Mesenchymal stem cell (in vitro differentiated cells and primary cell): ENCODE measurements around the gene HTD2. TPM values are rescaled to one million over a fixed set of nuclear protein-coding genes. Genes with fewer than 3 reads are reported as not detected.
A peak's percentile ranks its signal among the peaks of the same experiment; 100 is the strongest.

ENCODE experiments used
- DNase-seq: peaks from one replicate; pipeline ENCODE4 v3.0.0-alpha.2; 2013
- H2AFZ ChIP-seq: one replicate; pipeline ENCODE4 v1.6.1; 2013; ENCODE audit warnings: low read depth, mild to moderate bottlenecking, control low read depth, inconsistent platforms, low read length, moderate library complexity
- H2AK5ac ChIP-seq: 2 replicates; pipeline ENCODE4 v1.6.1; 2013; ENCODE audit warnings: low read length, moderate library complexity, mild to moderate bottlenecking, inconsistent platforms; ENCODE audit not compliant: severe bottlenecking
- H2BK120ac ChIP-seq: one replicate; pipeline ENCODE4 v1.6.1; 2013; ENCODE audit warnings: low read depth, mild to moderate bottlenecking, inconsistent platforms, low read length, moderate library complexity
- H2BK12ac ChIP-seq, 2 experiments: one replicate each; pipeline ENCODE4 v1.6.1; 2013; ENCODE audit warnings: inconsistent platforms in 2 of 2, low read length in 2 of 2, mild to moderate bottlenecking in 2 of 2, moderate library complexity in 2 of 2, control low read depth in 1 of 2
- H2BK15ac ChIP-seq: one replicate; pipeline ENCODE4 v1.6.1; 2013; ENCODE audit warnings: mild to moderate bottlenecking, low read depth, inconsistent platforms; ENCODE audit not compliant: poor library complexity, severe bottlenecking
- H2BK5ac ChIP-seq: 2 replicates; pipeline ENCODE4 v1.6.1; 2013; ENCODE audit warnings: low read depth, mild to moderate bottlenecking, low read length, control low read depth, inconsistent platforms; ENCODE audit not compliant: poor library complexity, severe bottlenecking
- H3K14ac ChIP-seq, 2 experiments: one replicate each; pipeline ENCODE4 v1.6.1; 2013; ENCODE audit warnings: inconsistent platforms in 2 of 2, low read length in 2 of 2, control low read depth in 1 of 2, mild to moderate bottlenecking in 1 of 2, moderate library complexity in 1 of 2
- H3K18ac ChIP-seq, 2 experiments: one replicate each; pipeline ENCODE4 v1.6.1; 2013; ENCODE audit warnings: inconsistent platforms in 2 of 2, low read length in 2 of 2, control low read depth in 1 of 2, low read depth in 1 of 2, mild to moderate bottlenecking in 1 of 2
- H3K23ac ChIP-seq, 2 experiments: one replicate each; pipeline ENCODE4 v1.6.1; 2013; ENCODE audit warnings: inconsistent platforms in 2 of 2, low read length in 2 of 2, mild to moderate bottlenecking in 2 of 2, moderate library complexity in 2 of 2, control low read depth in 1 of 2
- H3K27ac ChIP-seq: 2 replicates; pipeline ENCODE4 v1.5.1; 2013; ENCODE audit warnings: mild to moderate bottlenecking, moderate library complexity, low read length, control low read depth, inconsistent platforms; ENCODE audit not compliant: poor library complexity, severe bottlenecking
- H3K27me3 ChIP-seq, 2 experiments: 2 replicates each; pipeline versions ENCODE4 v1.6.1 to v1.7.0; 2013; ENCODE audit warnings: low read length in 2 of 2, mild to moderate bottlenecking in 2 of 2, moderate library complexity in 2 of 2, control low read depth in 1 of 2, inconsistent platforms in 1 of 2; ENCODE audit not compliant: control insufficient read depth in 1 of 2, insufficient read depth in 1 of 2
- H3K36me3 ChIP-seq, 2 experiments: 2 replicates each; pipeline versions ENCODE4 v1.6.1 to v1.7.0; 2013; ENCODE audit warnings: low read length in 2 of 2, control low read depth in 1 of 2, inconsistent platforms in 1 of 2, low read depth in 1 of 2, mild to moderate bottlenecking in 1 of 2; ENCODE audit not compliant: insufficient read depth in 2 of 2, control insufficient read depth in 1 of 2
- H3K4ac ChIP-seq, 2 experiments: one replicate each; pipeline ENCODE4 v1.6.1; 2013; ENCODE audit warnings: inconsistent platforms in 2 of 2, low read length in 2 of 2, mild to moderate bottlenecking in 2 of 2, moderate library complexity in 2 of 2, control low read depth in 1 of 2, low read depth in 1 of 2
- H3K4me1 ChIP-seq: 2 replicates; pipeline ENCODE4 v1.6.1; 2013; ENCODE audit warnings: low read depth, low read length, control low read depth; ENCODE audit not compliant: control insufficient read depth, insufficient read depth
- H3K4me2 ChIP-seq: 2 replicates; pipeline ENCODE4 v1.6.1; 2013; ENCODE audit warnings: low read length, mild to moderate bottlenecking, inconsistent platforms; ENCODE audit not compliant: poor library complexity, severe bottlenecking
- H3K4me3 ChIP-seq, 2 experiments: 2 replicates each; pipeline versions ENCODE4 v1.5.1 to v1.7.0; 2013; ENCODE audit warnings: low read length in 2 of 2, mild to moderate bottlenecking in 2 of 2, control low read depth in 1 of 2, low read depth in 1 of 2; ENCODE audit not compliant: insufficient read depth in 1 of 2
- H3K79me1 ChIP-seq: replicated peaks from 2 replicates; pipeline ENCODE4 v1.6.1; 2013; ENCODE audit warnings: mild to moderate bottlenecking, control low read depth, low read length, inconsistent platforms; ENCODE audit not compliant: poor library complexity, severe bottlenecking
- H3K9ac ChIP-seq: 2 replicates; pipeline ENCODE4 v1.7.0; 2013; ENCODE audit warnings: mild to moderate bottlenecking, low read length, moderate library complexity
- H3K9me3 ChIP-seq: 2 replicates; pipeline ENCODE4 v1.7.0; 2013; ENCODE audit warnings: mild to moderate bottlenecking, low read length; ENCODE audit not compliant: control insufficient read depth
- H4K8ac ChIP-seq: one replicate; pipeline ENCODE4 v1.6.1; 2013; ENCODE audit warnings: inconsistent platforms, mild to moderate bottlenecking, low read length, moderate library complexity
- H4K91ac ChIP-seq: one replicate; pipeline ENCODE4 v1.6.1; 2013; ENCODE audit warnings: mild to moderate bottlenecking, low read length, inconsistent platforms
- WGBS: methylation state at CpG from one replicate; pipeline ENCODE4 v1.1.7; 2013; ENCODE audit warnings: mixed read lengths; 5-methylcytosine and 5-hydroxymethylcytosine counted together
- polyA plus RNA-seq, 2 experiments: library from polyadenylated mRNA; stranded (reverse); fragments of 200-250 nt; gene quantifications; one replicate each; pipeline ENCODE4 v1.2.3, GENCODE V29; 2013

HTD2 gene
- polyA plus RNA-seq (2013, experiment 1 of 2) = 4.0 TPM
- polyA plus RNA-seq (2013, experiment 2 of 2) = 5.2 TPM

DNA sequence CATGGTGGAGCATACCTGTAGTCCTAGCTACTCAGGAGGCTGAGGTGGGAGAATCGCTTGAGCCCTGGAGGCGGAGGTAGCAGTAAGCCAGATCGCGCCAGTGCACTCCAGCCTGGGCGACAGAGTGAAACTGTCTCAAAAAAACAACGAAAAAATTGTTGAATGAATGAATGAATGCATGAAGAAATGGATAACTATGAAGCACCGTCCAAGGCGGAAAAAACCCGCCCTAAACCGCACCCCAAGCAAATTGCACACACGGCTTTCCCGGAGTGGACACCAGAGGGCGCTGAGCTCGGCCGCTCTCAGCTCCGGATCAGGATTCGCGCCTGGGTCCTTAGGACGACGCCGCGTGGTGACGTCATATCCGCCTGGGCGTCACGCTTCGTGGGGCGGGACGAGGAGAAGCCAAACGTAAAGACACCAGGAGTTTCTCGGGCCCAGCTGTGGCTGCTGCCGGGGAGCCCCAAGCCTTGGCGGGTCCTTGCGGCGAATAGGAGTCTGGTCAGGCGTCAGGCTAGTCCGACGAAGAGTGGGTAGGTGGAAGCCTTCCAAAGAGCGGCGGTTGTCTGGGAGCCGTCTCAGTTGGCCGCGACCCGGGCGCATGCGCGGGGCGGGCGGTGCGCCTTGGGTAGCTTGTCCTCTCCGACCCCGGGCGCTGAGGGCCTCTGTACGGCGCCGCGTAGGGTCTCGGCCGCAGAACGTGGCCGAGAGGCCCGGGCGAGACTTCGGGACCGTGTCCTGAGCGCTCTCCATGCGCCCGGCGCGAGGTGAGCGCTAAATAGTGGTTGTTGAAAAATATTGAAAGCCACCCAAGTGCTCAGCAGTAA is at the start of gene HTD2, which contains the start of gene RPP14:
HTD2 (plus strand) TSS at position 639 of the 830 bp plus-strand sequence. CDS start 11,094 bp downstream, outside the sequence.
RPP14 (plus strand) TSS at position 364 of the 830 bp plus-strand sequence. CDS start 4,085 bp downstream, outside the sequence.
- H2AK5ac ChIP-seq = no peak within 1 kb of the TSS
- H3K4me3 ChIP-seq = peak within 1 kb of the TSS; percentile 68 to 85
- H4K91ac ChIP-seq = peak within 1 kb of the TSS; percentile 65
- WGBS = 6% methylated on average over 67 of the region's 71 CpGs
- peak within 1 kb of the TSS; percentile 77 for H4K8ac ChIP-seq
- peak within 1 kb of the TSS; percentile 91 to 99 for H3K18ac ChIP-seq
- no peak within 1 kb of the TSS for H3K23ac ChIP-seq
- peaks cover 7% of the 10 kb centered on the region for H3K4me1 ChIP-seq
- peaks cover 5% of the 10 kb centered on the region for H3K79me1 ChIP-seq
- H2BK5ac ChIP-seq = peak within 1 kb of the TSS; percentile 97
- H3K9ac ChIP-seq = peak within 1 kb of the TSS; percentile 99
- peak; percentile 97 for DNase-seq
- peaks cover 8 to 23% of the 10 kb centered on the region in 2 experiments for H3K36me3 ChIP-seq
- H2AFZ ChIP-seq = peak within 1 kb of the TSS; percentile 86
- peak within 1 kb of the TSS; percentile 77 for H2BK15ac ChIP-seq
- peak within 1 kb of the TSS in 1 of 2 experiments; percentile 90 for H2BK12ac ChIP-seq
- H3K27me3 ChIP-seq = peaks cover 14 to 20% of the 10 kb centered on the region in 2 experiments
- H3K14ac ChIP-seq = peak within 1 kb of the TSS in 1 of 2 experiments; percentile 98
- H3K27ac ChIP-seq = peak within 1 kb of the TSS; percentile 97
- H3K4me2 ChIP-seq = peak within 1 kb of the TSS; percentile 79
- H3K4ac ChIP-seq = peak within 1 kb of the TSS; percentile 24 to 99
- no peak within 1 kb of the TSS for H2BK120ac ChIP-seq
- no peaks in the 10 kb centered on the region for H3K9me3 ChIP-seq

DNA sequence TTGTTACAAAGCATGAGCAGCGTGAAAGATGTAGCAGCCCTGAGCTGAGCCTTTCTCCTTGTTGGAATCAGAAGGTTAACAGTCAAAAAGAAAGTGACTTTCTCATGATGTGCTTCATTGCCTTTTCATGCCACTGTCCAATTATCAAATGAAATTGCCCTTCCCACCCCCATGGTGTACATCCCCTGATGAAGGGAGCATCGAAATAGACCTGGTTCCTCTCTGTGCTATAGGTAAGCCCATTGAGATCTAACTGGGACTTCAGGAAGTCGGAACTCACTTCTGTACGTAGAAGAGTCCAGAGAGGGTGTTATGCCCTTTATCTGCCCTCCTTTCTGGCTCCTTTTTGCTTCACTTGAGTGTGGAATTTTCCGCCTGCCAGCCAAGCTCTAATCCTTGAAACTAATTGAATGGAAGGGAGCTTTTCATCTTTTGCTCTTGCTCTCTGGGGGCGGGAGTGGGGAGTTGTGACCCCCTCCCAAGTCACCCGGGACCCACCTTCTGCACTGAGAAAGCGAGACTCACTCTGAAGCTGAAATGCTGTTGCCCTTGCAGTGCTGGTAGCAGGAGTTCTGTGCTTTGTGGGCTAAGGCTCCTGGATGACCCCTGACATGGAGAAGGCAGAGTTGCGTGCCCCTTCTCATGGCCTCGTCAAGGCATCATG is 47.8 kb upstream of the HTD2 start:
- Histone ChIP-seq H3K14ac (no peak overlapping the region), H4K8ac (no peak overlapping the region), H3K18ac (no peak overlapping the region), H2BK5ac (no peak overlapping the region), H2AK5ac (no peak overlapping the region), H2BK12ac (no peak overlapping the region), H3K4ac (no peak overlapping the region), H4K91ac (no peak overlapping the region), H3K9ac (no peak overlapping the region), H3K79me1 (no peaks in the 10 kb centered on the region), H3K9me3 (no peaks in the 10 kb centered on the region), H2BK120ac (no peak overlapping the region), H2AFZ (no peak overlapping the region), H3K36me3 (peaks cover 0 to 16% of the 10 kb centered on the region in 2 experiments), H3K27ac (no peak overlapping the region), H2BK15ac (no peak overlapping the region), H3K4me1 (peaks cover 7% of the 10 kb centered on the region), H3K4me3 (no peak overlapping the region), H3K27me3 (no peaks in the 10 kb centered on the region), H3K23ac (no peak overlapping the region), H3K4me2 (no peak overlapping the region)
- WGBS = 92% methylated on average over 10 of the region's 10 CpGs
- no peak for DNase-seq

DNA sequence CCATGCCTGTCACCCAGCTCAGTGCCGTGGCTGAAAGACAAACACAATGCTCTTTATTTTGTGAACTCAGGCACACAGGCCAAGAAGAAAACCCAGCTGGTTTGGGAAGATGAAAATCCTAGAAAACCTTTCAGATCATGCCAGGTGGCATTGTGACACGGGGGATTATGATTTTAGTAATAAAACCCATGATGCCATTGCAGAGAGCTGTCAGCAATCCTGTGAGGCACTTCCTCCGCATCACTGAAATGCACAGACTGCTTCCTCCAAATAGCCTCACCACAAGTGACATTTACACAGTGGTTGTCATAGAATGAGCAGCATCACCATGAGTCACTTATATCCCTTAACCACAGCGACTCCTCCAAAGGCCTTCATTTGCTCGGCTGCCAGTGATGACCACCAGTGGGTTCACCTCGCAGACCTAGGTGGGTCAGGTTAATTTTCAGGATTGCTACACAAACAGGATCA is 46.0 kb upstream of the HTD2 start:
- H3K27ac ChIP-seq = no peak overlapping the region
- no peaks in the 10 kb centered on the region for H3K79me1 ChIP-seq
- H3K18ac ChIP-seq = no peak overlapping the region
- H4K8ac ChIP-seq = no peak overlapping the region
- no peak overlapping the region for H3K4ac ChIP-seq
- H3K9ac ChIP-seq = no peak overlapping the region
- H3K4me2 ChIP-seq = no peak overlapping the region
- no peaks in the 10 kb centered on the region for H3K9me3 ChIP-seq
- H3K4me3 ChIP-seq = no peak overlapping the region
- peak overlapping the region in 1 of 2 experiments; percentile 57 for H3K14ac ChIP-seq
- H3K4me1 ChIP-seq = peaks cover 7% of the 10 kb centered on the region
- no peak overlapping the region for H2BK12ac ChIP-seq
- peak; percentile 85 for DNase-seq
- H2AK5ac ChIP-seq = no peak overlapping the region
- H4K91ac ChIP-seq = no peak overlapping the region
- no peaks in the 10 kb centered on the region for H3K27me3 ChIP-seq
- H3K36me3 ChIP-seq = peaks cover 0 to 16% of the 10 kb centered on the region in 2 experiments
- 61% methylated on average over 6 of the region's 6 CpGs for WGBS
- H2BK120ac ChIP-seq = no peak overlapping the region
- H2BK5ac ChIP-seq = no peak overlapping the region
- no peak overlapping the region for H2AFZ ChIP-seq
- H3K23ac ChIP-seq = no peak overlapping the region
- H2BK15ac ChIP-seq = no peak overlapping the region

DNA sequence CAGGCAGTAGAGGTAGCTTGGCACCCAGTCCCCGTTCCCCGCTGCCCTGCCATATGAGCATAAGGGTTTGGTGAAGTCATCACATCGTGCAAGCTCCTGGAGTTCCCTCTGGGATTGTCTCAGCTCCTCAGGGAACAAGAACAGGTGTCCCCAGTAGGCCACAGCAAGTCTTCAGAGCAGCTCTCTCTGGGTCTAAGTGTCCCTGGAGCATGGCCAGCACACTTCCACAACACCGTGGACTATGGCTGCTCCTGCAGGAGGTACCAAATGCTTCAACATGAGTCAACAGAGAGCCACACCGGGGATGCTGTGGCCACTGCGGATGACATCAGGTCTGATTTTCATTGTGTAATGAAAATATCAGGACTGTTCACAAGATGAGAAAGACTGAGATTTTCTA is 45.6 kb upstream of the HTD2 start:
- H2AK5ac ChIP-seq = no peak overlapping the region
- H2BK15ac ChIP-seq = no peak overlapping the region
- no peak overlapping the region for H3K27ac ChIP-seq
- peak overlapping the region in 1 of 2 experiments; percentile 57 for H3K14ac ChIP-seq
- no peaks in the 10 kb centered on the region for H3K9me3 ChIP-seq
- WGBS = 77% methylated on average over 6 of the region's 6 CpGs
- H3K4me1 ChIP-seq = peaks cover 7% of the 10 kb centered on the region
- no peak overlapping the region for H3K23ac ChIP-seq
- no peaks in the 10 kb centered on the region for H3K27me3 ChIP-seq
- no peak overlapping the region for H2BK120ac ChIP-seq
- H3K9ac ChIP-seq = no peak overlapping the region
- no peak overlapping the region for H3K4me2 ChIP-seq
- no peak overlapping the region for H3K4me3 ChIP-seq
- H2AFZ ChIP-seq = no peak overlapping the region
- no peak overlapping the region for H4K8ac ChIP-seq
- no peak overlapping the region for H2BK5ac ChIP-seq
- H3K36me3 ChIP-seq = peaks cover 0 to 16% of the 10 kb centered on the region in 2 experiments
- no peaks in the 10 kb centered on the region for H3K79me1 ChIP-seq
- H2BK12ac ChIP-seq = no peak overlapping the region
- H4K91ac ChIP-seq = no peak overlapping the region
- DNase-seq = peak; percentile 42
- H3K4ac ChIP-seq = no peak overlapping the region
- H3K18ac ChIP-seq = no peak overlapping the region
